Activated CD4-positive, alpha-beta T cell treated with anti-CD3 and anti-CD28 coated beads for 1 hour (primary cell): Measurements from ENCODE around the gene CFAP299.
"Not testable (repeated sequence)": the region's sequence is repeated elsewhere in the genome, so short reads cannot be mapped to it uniquely, and the experiment has no call there.

Experiments
- DNase-seq: peaks from one replicate; pipeline ENCODE4 v3.0.0-alpha.2; 2020

CFAP299 gene

DNA sequence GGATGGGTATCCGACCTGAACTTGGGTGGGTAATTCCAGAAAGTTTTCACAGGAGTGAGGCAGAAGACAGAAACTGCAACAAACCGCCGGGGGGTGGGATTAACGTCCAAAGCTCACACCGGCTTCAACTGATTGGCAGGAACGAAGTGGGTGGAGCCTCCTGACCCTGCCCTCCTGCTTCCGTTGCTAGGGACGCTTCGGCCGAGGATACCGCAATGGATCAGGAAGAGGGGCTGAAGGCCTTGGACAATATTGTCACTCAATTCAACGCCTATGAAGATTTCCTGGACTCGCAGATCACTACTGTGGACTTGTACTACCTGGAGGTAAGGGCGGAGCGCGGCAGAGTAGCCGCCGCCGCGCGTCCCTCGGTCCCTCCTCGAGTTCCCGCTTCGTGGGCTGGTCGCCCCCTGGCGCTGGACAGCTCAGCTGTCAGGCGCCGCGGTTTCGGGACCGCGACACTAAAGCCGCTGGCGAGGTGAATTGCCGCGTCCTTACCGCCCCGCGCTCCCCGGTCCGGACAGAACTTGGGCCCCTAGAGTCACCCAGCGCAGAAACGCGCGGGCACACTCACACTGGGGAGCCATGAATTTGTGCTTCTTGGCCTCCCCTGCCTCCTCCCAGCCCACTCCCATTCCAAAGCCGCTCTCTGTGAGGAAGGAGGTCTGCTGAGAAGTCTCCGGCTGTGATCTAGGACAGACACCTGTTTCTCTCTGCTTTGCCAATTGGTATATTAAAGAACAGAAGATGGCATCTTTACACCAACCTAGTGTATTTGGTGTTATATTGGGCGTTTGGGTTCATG is at the start of gene CFAP299:
TSS of gene CFAP299 (plus strand) at position 177 of the 805 bp plus-strand sequence.
- DNase-seq = peak; percentile 24

DNA sequence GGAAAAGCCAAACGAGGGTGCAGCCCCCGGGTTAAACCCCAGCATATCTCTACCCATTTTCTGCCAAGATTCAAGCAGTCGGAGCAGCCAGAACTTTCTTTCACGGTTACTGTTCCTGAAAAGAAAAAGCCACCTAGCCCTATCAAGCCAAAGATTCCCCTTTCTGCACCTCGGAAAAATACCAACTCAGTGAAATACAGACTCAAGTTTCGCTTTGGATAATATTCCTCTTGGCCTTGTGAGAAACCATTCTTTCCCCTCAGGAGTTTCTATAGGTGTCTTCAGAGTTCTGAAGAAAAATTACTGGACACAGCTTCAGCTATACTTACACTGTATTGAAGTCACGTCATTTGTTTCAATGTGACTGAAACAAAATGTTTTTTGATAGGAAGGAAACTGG is 49.1 kb upstream of the CFAP299 start:
- DNase-seq = no peak

DNA sequence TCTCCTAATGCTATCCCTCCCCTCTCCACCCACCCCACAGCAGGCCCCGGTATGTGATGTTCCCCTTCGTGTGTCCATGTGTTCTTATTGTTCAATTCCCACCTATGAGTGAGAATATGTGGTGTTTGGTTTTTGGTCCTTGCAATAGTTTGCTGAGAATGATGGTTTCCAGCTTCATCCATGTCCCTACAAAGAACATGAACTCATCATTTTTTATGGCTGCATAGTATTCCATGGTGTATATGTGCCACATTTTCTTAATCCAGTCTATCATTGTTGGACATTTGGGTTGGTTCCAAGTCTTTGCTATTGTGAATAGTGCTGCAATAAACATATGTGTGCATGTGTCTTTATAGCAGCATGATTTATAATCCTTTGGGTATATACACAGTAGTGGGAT is 44.9 kb upstream of the CFAP299 start:
- not testable (repeated sequence) for DNase-seq

DNA sequence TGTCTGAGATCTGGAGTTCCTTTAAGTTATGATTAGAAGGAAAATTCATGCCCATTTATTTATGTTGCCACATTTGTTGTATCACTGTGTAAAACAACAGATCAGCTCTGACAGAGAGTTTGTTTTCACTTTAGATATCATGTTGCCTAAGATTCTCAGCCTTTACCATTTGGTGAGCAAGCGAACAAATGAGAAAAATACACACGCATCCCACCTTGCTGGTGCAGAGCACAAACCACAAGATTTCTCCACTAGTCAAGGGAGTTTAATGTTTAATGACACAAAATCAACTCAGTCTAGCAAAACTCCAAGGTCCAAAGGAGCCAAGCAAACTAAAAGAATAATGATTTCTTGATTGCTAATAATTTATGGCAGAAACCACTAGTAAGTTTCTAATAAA is 41.3 kb upstream of the CFAP299 start:
- no peak for DNase-seq

DNA sequence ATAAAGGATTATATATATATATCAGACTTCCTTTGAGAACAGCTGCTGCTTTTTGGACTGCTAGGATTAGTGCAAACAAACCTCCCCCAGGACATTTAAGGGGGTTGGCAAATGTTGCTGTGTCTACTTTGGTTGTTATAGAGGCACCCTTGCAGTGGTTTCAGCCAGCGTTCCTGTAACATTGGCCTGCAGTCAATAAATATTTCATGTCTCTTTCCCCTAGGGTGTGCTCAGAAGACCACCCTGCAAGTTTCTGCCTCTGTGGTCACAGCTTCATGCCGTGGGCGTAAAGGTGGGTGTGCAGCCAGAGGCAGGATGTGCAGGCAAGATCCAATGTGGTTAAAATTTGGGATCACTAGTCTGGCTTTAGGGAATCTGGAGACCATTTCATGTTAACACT is 40.2 kb upstream of the CFAP299 start:
- DNase-seq = no peak

DNA sequence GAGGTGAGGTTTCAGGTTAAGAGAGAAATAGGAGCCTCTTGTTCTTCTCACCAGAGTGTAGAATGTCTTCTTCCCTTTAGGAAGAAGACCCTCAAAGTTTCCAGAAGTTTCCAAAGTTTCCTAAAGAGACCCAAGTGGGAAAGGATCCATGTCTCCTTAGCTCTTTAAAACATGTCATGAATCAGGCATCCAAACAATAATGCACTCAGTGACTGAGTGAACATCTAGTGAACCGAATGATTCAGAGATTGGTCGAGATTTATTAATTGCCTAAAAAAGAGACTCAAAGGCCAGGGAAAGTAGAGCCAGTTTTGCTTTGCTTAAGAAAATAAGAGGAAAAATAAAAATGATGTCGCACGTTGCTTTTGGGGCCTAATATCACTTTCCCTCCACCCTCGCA is 39.7 kb upstream of the CFAP299 start:
- no peak for DNase-seq

DNA sequence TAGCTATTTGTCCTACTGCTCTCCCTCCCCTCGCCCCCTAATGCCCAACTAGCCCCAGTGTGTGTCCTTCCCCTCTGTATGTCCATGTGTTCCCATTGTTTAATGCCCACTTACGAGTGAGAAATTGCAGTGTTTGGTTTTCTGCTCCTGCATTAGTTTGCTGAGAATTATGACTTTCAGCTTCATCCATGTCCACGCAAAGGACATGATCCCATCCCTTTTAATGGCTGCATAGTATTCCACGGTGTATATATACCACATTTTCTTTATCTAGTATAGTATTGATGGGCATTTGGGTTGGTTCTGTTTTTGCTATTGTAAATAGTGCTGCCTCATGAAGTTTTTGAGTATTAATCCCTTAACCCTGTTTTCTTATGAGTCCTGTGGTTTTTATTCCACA is 33.6 kb upstream of the CFAP299 start:
- DNase-seq = no peak

DNA sequence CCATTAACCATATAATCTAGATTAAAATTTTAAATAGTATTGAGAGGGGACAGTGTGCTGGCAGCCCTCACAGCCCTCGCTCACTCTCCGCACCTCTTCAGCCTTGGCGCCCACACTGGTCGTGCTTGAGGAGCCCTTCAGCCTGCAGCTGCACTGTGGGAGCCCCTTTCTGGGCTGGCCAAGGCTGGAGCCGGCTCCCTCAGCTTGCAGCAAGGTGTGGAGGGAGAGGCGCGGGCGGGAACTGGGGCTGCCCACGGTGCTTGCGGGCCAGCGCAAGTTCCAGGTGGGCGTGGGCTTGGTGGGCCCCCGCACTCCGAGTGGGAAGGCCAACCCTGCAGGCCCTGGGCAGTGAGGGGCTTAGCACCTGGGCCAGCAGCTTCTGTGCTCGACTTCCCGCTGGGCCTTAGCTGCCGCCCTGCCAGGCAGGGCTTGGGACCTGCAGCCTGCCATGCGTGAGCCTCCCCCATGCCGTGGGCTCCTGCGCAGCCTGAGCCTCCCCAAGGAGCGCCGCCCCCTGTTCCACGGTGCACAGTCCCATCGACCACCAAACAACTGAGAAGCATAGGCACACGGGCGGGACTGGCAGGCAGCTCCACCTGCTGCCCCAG is 32.8 kb upstream of the CFAP299 start:
- DNase-seq = no peak

DNA sequence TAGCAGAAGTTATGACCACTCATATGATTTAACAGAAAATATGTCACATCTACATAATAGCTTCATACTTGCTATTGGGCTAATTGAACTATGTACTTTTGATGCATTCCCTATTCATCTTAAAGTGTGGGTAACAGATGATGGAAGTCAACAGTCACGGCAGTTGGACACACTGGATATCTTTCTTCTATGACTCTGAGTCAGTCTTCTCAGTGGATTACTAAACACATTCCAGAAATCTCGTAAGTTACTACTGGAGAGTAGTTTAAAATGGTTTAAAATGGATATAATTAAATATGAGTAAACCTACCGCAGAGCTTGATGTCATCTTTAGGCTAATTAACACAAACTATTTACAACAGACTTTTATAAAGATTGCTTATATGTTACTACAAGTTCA is 30.1 kb upstream of the CFAP299 start:
- no peak for DNase-seq

DNA sequence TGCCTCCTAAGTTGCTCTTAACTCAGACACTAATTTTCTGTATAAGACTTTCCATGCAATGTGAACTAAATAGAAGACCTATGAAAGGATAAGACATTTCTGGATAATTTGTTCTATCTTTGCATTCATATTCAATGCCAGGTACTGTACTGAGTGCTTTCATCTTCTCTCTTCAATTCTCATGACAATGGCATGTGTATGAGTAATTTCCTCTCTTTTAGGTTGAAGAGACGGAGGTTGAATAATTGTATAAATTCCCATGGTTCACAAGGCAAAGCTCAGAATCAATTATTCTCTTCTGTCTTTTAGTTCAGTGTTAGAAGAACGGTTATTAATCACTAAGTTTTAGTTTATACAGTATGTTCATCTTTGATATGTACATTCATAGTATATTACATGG is 29.3 kb upstream of the CFAP299 start:
- no peak for DNase-seq

DNA sequence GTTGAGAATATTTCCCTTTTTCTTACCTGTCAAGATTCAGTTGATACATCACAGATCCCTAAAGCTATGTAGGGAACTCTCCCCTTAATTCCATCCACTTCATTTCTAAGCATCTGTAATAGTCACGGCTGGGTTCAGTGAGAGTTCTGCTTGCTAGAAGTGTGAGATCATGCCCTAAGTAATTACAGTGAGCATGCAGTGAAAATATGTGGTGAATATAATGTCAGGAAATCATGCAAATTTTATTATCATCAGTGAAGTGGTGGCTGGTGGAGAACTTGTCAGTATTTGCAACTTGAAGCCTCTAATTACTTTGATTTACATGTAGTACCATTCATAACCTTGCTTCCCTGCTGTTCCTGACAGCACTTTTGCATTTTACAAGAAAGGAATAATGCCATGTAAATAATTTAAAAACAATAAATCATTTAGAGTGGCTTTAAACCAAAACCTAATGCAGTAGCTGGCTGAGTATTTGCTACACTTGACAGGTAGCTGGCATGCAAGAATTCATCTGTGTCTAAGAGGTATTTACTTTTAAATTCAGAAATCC is 28.3 kb upstream of the CFAP299 start:
- DNase-seq = no peak

DNA sequence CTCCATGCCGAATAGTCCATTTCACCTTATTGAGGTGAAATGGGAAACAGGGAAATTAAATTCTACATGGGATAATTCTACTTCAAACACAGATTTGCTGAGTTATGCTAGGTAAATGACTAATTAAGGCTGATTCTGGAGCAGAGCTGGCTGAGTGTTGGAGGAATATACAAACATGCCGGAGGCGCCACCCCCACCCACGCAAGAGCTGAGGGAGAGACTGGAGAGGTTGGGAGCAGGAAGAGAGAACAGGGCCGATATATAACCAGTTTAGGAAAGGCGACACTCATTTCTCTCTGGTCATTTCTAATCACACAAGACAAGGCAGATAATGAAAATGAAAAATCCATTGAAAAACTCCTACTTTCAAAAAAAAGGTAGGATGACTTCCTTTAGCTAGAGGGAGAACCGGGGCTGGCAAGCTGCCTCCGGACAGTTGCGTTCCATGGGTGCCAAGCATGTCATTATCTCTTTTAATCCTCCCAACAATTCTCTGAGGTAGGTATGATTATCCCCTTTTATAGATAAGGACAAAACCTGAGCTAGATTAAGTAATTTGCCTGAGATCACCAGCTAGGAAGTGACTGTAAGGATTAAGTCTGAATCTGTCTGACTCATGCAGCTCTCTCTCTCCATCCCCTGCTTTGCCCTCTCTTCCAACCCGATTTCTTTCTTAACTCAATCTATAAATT is 27.6 kb upstream of the CFAP299 start:
- DNase-seq = no peak

DNA sequence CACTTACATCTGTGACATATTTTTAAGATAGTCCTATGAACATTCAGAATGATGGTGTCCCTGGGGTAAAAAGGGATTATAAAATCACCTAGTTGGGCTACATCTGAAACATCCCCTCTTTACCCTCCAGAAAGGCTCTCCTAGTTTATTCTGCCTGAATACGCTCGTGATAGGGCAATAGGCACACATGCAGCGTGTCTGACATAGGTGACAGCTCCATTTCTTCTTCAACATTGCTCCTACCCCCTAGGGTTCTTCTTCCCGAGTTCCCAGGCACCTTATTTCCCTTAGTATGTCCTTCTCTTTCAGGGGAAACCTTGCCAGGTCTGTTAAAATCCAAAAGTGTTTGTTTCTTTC is 27.1 kb upstream of the CFAP299 start:
- DNase-seq = no peak

DNA sequence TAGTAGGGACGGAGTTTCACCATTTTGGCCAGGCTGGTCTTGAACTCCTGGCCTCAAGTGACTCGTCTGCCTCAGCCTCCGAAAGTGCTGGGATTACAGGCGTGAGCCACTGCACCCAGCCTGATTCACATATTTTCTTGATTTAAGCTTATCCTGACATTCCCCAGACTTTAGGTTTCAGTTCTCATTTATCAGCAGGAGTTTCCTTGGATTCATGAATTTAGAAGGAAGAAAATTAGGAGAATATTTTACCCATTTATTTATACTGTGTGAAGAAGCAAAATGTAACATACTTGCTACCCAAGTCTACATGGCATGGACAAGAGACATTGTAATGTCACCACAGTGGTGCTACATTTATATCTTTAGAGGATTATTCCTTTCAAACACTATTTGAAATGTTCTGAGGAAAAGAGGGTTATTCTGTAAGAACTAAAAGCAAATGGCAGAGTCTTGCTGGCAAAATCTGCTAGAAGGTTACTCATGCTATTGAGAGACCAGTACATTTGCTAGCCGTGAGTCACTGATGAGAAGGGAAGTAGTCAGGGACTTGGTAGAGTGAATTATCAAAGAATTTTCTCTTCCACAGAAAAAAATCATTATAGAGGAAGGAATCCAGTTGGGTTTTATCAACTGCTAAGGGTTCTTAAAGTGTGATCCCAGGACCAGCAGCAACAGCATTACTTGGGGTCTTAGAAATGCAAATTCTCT is 26.1 kb upstream of the CFAP299 start:
- no peak for DNase-seq

DNA sequence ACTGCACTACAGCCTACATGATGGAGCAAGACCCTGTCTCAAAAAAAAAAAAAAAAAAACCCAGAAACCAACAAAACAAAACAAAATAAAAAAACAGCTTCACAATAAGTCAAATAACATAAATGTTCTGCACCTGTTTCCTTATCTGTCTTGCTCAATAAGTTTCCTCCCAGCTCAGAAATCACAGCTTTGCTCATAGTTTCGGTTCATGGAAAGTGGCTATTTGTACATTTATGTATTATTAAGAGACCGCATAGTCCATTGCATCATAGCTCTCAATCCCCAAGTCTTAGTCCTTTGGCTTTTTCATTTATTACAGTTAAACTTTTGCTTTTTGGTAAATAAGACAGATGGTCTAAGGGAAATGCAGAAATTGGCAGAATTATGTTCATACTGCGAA is 24.4 kb upstream of the CFAP299 start:
- DNase-seq = no peak

DNA sequence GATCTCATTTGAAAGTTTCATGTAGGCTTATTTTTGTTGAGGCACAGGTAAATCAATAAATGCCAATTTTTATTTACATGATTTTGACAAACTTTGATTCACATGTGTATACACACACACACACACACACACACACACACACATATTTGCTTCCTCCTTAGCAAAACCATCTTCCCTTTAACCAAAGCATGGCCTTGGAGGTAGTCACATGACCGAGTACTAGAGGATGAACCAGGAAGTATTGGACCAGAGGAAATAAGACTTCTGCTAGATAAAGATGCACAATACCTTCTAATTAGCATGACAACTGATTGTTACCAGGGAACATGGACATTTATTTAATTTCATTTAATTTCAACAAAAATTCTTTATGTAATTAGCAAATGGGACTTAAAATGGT is 23.4 kb upstream of the CFAP299 start:
- DNase-seq = no peak

DNA sequence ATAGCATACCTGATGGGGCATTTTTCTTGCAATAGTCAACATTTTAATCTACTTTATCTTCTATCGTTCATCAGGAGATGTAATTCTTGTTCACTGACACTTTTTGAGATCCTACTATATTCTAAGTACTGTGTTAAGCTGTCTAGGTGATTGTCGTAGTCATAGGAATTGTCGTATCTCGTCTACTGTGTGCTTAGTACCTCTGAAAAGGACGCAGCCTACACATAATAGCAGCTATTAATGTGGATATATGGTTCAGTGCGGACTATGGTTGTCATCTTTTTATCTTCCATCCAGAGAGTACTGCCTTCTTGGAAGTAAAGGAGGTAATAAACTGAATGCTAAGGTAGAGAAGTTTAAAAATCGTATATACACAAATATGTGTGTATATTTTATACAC is 21.9 kb upstream of the CFAP299 start:
- DNase-seq = no peak

DNA sequence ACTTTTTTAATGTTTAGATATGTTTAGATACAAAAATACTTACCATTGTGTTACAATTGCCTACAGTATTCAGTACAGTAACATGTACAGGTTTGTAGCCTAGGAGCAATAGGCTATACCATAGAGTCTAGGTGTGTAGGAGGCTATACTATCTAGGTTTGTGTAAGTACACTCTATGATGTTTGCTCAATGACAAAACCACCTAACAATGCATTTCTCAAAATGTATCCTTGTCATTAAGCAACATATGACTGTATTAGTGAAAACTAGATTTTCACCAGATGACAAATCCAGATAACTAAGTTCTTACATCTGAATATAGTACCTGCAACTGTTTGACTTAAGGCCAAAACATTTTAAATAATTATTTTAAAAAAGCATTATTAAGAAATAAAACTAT is 19.7 kb upstream of the CFAP299 start:
- not testable (repeated sequence) for DNase-seq

DNA sequence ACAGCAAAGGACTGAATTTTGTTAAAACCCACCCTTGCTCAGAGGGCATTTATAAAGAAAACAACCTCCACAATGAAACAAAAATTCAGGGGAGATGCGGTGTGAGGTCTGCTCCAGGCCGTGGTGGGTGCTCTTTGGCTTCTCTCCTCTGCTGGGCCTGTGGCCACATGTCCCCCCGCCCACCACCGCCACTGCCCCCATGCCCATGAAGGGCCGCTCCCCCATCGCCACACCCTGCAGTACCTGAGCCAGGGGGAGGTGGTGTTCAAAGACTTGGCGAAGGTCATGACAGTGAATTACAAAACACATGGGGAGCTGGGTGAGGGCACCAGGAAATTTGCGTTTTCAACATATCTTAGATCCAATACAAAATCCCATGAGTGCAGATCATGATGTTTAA is 14.2 kb upstream of the CFAP299 start:
- DNase-seq = no peak

DNA sequence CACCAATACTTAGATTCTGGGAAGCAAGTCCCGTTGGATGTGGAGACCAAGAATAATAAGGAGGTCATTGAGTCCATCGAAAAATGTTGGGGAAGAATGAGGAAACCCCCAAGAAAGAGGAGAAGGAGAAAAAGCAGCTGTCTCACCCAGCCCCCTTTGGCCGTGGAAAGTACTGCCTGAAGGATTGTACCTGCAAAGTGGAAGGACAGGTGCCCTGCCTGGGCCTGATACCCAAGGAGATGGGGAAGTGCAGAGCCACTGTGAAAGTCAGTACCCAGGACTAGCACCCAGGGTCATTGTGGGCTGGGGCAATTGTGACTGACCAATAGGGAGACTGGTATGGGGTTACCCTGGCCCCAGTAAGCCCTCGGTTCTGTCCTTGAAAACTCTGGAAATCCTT is 13.8 kb upstream of the CFAP299 start:
- DNase-seq = no peak

DNA sequence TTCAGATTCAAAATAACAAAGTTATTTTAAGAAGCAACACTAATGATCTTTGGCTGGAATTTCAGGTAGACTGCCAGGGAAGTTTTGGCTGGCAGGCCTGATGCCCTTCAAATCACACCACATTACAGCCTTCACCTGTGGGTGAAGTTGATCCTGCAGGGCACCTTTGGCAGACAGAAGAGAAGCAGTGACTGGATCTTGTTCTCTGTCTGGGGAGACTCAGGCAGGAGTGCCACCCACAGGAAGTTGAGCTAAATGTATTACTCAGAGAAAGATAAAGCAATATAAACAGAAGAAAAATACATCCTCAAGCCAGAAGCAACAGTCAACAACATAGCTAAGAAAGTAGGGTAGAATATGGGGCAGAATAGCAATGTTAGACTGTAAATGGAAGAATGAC is 12.8 kb upstream of the CFAP299 start:
- no peak for DNase-seq

DNA sequence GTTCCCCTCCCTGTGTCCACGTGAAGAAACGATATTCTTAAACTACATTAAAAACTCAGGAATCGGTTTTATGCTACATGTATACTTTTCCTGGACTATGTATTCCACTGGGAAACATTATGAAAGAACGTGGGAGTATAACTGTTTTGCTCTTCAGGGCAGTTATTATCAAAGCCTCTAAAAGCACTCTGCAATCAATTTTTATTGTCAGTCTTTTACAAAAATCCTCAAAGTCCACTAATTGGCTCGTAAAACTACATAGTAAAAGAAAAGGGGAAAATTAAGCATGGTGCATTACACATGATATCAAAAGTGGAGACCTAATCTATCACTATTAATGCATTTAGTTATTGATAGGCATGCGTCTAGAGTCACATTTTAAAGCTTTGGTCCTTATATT is 11.4 kb upstream of the CFAP299 start:
- no peak for DNase-seq

DNA sequence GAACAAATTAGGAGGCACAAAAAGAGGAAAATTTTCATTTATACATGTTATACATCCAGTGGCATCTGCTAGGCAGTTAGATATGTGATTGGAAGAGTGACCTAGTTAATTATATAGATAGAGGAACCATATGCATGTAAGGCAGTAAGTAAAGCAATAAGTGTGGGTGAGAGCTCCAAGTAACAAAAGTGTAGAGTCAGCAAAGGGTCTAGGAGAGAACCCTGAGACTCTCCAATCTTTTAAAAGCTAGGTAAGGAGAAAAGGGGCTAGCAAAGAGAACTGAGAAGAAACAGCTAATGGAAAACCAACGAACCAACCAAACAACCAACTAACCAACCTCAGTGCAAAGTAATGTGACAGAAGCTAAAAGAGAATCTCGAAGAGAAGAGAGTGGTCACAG is 3.8 kb upstream of the CFAP299 start:
- no peak for DNase-seq
